ENCODE results near the gene FAF1.
A peak's percentile ranks its signal among the peaks of the same experiment; 100 is the strongest.

Gene FAF1

DNA sequence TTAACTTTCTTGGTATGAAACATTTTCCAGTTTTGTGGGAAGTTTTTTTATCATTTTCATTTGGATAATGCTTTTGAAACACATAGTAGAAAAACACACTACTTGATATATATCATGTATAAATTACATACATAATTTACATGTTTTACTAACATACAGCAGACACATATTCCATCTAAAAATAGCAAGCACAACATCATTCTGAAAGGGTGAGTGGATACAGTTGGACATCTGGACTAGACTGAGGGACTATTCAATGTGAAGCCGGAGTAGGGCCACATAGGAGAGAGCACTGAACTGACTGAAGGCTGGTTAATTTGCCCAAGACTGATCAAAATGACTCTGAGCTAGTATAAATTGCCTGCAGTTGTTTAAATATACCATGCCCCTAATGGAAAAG is 21.7 kb upstream of the FAF1 start:
- Histone ChIP-seq H3F3A (ENCODE audit: insufficient read depth) (peaks cover 29% of the 10 kb centered on the region; the same call in 1 of the 2 replicates), H3K4me3 (ENCODE audit: insufficient read depth, low read length, poor library complexity, severe bottlenecking) (no peak overlapping the region), H3K9ac (ENCODE audit: low read length) (no peak overlapping the region), H4K20me1 (ENCODE audit: low read depth, low read length) (peaks cover 3% of the 10 kb centered on the region; the same call in 1 of the 2 replicates), H3K9me2 (replicated peaks; ENCODE audit: insufficient read depth, low read length) (no peaks in the 10 kb centered on the region), H3K9me3 (ENCODE audit: insufficient read depth, low read length) (no peaks in the 10 kb centered on the region), H3K27ac (ENCODE audit: low read depth, low read length) (no peak overlapping the region), H3K36me3 (ENCODE audit: low read length) (peaks cover 9% of the 10 kb centered on the region; the same call in 1 of the 2 replicates), H3K79me2 (ENCODE audit: insufficient read depth, low read length) (peaks cover 65% of the 10 kb centered on the region), H2AFZ (ENCODE audit: low read depth, low read length, severe bottlenecking) (no peak overlapping the region), H3K4me2 (ENCODE audit: low read depth, low read length, poor library complexity, severe bottlenecking) (peak overlapping the region; percentile 92), H3K27me3 (ENCODE audit: low read length) (no peaks in the 10 kb centered on the region)
- TF ChIP-seq, protein P1, sequence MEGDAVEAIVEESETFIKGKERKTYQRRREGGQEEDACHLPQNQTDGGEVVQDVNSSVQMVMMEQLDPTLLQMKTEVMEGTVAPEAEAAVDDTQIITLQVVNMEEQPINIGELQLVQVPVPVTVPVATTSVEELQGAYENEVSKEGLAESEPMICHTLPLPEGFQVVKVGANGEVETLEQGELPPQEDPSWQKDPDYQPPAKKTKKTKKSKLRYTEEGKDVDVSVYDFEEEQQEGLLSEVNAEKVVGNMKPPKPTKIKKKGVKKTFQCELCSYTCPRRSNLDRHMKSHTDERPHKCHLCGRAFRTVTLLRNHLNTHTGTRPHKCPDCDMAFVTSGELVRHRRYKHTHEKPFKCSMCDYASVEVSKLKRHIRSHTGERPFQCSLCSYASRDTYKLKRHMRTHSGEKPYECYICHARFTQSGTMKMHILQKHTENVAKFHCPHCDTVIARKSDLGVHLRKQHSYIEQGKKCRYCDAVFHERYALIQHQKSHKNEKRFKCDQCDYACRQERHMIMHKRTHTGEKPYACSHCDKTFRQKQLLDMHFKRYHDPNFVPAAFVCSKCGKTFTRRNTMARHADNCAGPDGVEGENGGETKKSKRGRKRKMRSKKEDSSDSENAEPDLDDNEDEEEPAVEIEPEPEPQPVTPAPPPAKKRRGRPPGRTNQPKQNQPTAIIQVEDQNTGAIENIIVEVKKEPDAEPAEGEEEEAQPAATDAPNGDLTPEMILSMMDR (IDR thresholded peaks at IDR 0.05; ENCODE audit: insufficient read depth, low read length, poor library complexity, severe bottlenecking), result no peak
- TF ChIP-seq EZH2phosphoT487 (conservative IDR thresholded peaks at IDR 0.05; ENCODE audit: low read length), result no peak

DNA sequence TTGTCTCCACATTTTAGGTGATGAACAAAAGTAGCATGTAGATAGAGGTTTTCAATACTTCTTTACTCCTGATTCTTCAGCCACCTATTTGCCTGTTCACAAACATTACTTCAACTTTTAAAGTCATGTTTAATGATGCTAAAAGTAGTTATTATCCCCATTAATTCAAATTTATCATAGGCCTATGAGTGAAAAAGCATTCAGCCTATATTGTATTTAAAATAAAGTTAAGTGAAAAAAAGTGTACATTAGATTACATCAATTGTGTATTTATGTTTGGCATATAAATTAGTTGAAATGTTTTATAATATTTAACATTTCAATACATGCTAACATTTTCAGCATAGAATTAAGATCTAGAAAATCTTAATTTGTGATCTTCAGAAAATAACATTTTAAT is 20.4 kb upstream of the FAF1 start:
- H3K4me2 ChIP-seq (ENCODE audit: low read depth, low read length, poor library complexity, severe bottlenecking), result peak overlapping the region; percentile 92
- no peaks in the 10 kb centered on the region for H3K27me3 ChIP-seq (ENCODE audit: low read length)
- H3K79me2 ChIP-seq (ENCODE audit: insufficient read depth, low read length), result peaks cover 60% of the 10 kb centered on the region
- no peak overlapping the region for H2AFZ ChIP-seq (ENCODE audit: low read depth, low read length, severe bottlenecking)
- no peaks in the 10 kb centered on the region for H3K9me2 ChIP-seq (replicated peaks; ENCODE audit: insufficient read depth, low read length)
- peaks cover 9% of the 10 kb centered on the region; the same call in 1 of the 2 replicates for H3K36me3 ChIP-seq (ENCODE audit: low read length)
- no peaks in the 10 kb centered on the region for H3K9me3 ChIP-seq (ENCODE audit: insufficient read depth, low read length)
- H3F3A ChIP-seq (ENCODE audit: insufficient read depth), result peaks cover 42% of the 10 kb centered on the region
- no peak overlapping the region for H3K27ac ChIP-seq (ENCODE audit: low read depth, low read length)
- TF ChIP-seq, protein P1 (IDR thresholded peaks at IDR 0.05; ENCODE audit: insufficient read depth, low read length, poor library complexity, severe bottlenecking), result no peak
- no peak for TF ChIP-seq EZH2phosphoT487 (conservative IDR thresholded peaks at IDR 0.05; ENCODE audit: low read length)
- no peak overlapping the region for H3K9ac ChIP-seq (ENCODE audit: low read length)
- H3K4me3 ChIP-seq (ENCODE audit: insufficient read depth, low read length, poor library complexity, severe bottlenecking), result no peak overlapping the region
- peaks cover 3% of the 10 kb centered on the region; the same call in 1 of the 2 replicates for H4K20me1 ChIP-seq (ENCODE audit: low read depth, low read length)

DNA sequence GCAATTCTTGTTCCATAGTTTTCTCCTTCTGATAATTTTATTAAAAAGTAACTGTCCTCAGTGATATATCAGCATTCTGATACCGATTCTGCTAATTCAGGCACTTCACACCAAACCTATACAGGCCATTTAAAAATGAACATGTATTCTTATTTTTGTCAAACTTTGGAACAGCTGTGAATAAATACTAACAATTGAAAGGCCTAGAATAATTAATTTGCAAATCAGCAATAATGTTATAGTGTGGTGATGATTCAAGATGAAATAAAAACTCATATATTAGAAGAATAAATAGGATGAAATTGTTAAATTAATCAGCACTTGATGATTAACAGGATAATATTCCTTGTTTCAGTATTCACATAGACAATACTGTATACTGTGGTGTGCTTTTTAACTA is 19.9 kb upstream of the FAF1 start:
- Histone ChIP-seq H3K4me2 (ENCODE audit: low read depth, low read length, poor library complexity, severe bottlenecking) (peak overlapping the region; percentile 92), H3K79me2 (ENCODE audit: insufficient read depth, low read length) (peaks cover 58% of the 10 kb centered on the region)

More for the DNA sequence above, 19.9 kb upstream of the FAF1 start:
- no peaks in the 10 kb centered on the region for H3K9me2 ChIP-seq (replicated peaks; ENCODE audit: insufficient read depth, low read length)
- no peaks in the 10 kb centered on the region for H3K27me3 ChIP-seq (ENCODE audit: low read length)
- no peak for TF ChIP-seq EZH2phosphoT487 (conservative IDR thresholded peaks at IDR 0.05; ENCODE audit: low read length)
- TF ChIP-seq, protein P1 (IDR thresholded peaks at IDR 0.05; ENCODE audit: insufficient read depth, low read length, poor library complexity, severe bottlenecking), result no peak
- no peak overlapping the region for H3K9ac ChIP-seq (ENCODE audit: low read length)
- H3K4me3 ChIP-seq (ENCODE audit: insufficient read depth, low read length, poor library complexity, severe bottlenecking), result peak overlapping the region; percentile 83
- no peaks in the 10 kb centered on the region for H3K9me3 ChIP-seq (ENCODE audit: insufficient read depth, low read length)
- peaks cover 3% of the 10 kb centered on the region; the same call in 1 of the 2 replicates for H4K20me1 ChIP-seq (ENCODE audit: low read depth, low read length)
- H3K27ac ChIP-seq (ENCODE audit: low read depth, low read length), result no peak overlapping the region
- H2AFZ ChIP-seq (ENCODE audit: low read depth, low read length, severe bottlenecking), result no peak overlapping the region
- peaks cover 47% of the 10 kb centered on the region for H3F3A ChIP-seq (ENCODE audit: insufficient read depth)
- peaks cover 11% of the 10 kb centered on the region; the same call in 1 of the 2 replicates for H3K36me3 ChIP-seq (ENCODE audit: low read length)
